HCT116 (cell line): Measurements from ENCODE around the gene HOXA13. TPM values are rescaled to one million over a fixed set of nuclear protein-coding genes. Genes with fewer than 3 reads are reported as not detected.

ENCODE experiments used
- ATAC-seq: fragments of 200-7000 bp; cut with Tn5 transposase; 2 replicates; pipeline ENCODE4 v1.9.1; 2020; ENCODE audit warnings: mild to moderate bottlenecking, moderate library complexity
- BruUV-seq: library from RNA; stranded (reverse); fragments of 400-500 nt; replicated peaks from 2 replicates; lab custom pipeline; 2021; lab: Mats Ljungman, UMichigan
- CTCF ChIA-PET: fragments of 300-600 bp; sonication (Branson Sonifier 250); formaldehyde crosslinking; loops from one replicate; lab custom pipeline; 2021; ENCODE audit warnings: antibody characterized with exemption; lab: Charles Lee
- POLR2A ChIA-PET: fragments of 300-600, 350-600 bp; sonication (Branson Sonifier 250); formaldehyde crosslinking; loops from one replicate; lab custom pipeline; 2021; ENCODE audit warnings: antibody characterized with exemption; lab: Charles Lee
- RAD21 ChIA-PET, 2 experiments: fragments of 300-600 bp; sonication (Branson Sonifier 250); formaldehyde crosslinking; loops; one replicate each; lab custom pipeline; 2023; ENCODE audit warnings: low total read pairs in 2 of 2; ENCODE audit not compliant: uncharacterized antibody in 2 of 2, unreplicated experiment in 2 of 2, low non-redundant PET in 1 of 2; lab: Charles Lee
- DNase-seq: peaks from one replicate; pipeline ENCODE4 v3.0.0-alpha.2; 2010; ENCODE audit warnings: low read depth, low spot score
- H2AFZ ChIP-seq: fragments of 200-600 bp; shearing (Covaris generic), sonication (generic); 2 replicates; pipeline ENCODE4 v1.6.1; 2017; ENCODE audit warnings: low read depth, mixed run types, mixed read lengths, antibody characterized with exemption, low read length; ENCODE audit not compliant: poor library complexity, severe bottlenecking
- H3K27ac ChIP-seq: 2 replicates; pipeline ENCODE4 v1.5.1; 2012; ENCODE audit warnings: low read depth, low read length
- H3K27me3 ChIP-seq: fragments of 200-600 bp; sonication (generic); 2 replicates; pipeline ENCODE4 v1.6.1; 2016; ENCODE audit warnings: mixed run types, low read length, mixed read lengths; ENCODE audit not compliant: insufficient read depth
- H3K36me3 ChIP-seq, 2 experiments: fragments of 200-500 bp in 1 of 2; fragments of 200-600 bp in 1 of 2; sonication (Bioruptor generic) in 1 of 2; sonication (generic) in 1 of 2; 2 replicates each; pipeline versions ENCODE4 v1.5.1 to v1.6.1; 2014 to 2016; ENCODE audit warnings: low read length in 2 of 2, inconsistent platforms in 1 of 2, mixed read lengths in 1 of 2, mixed run types in 1 of 2; ENCODE audit not compliant: insufficient read depth in 2 of 2, control insufficient read depth in 1 of 2
- H3K4me1 ChIP-seq, 2 experiments: fragments of 200-600 bp in 1 of 2; sonication (generic) in 1 of 2; 2 replicates each; pipeline versions ENCODE4 v1.5.1 to v1.6.1; 2012 to 2017; ENCODE audit warnings: low read length in 2 of 2, inconsistent platforms in 1 of 2, mild to moderate bottlenecking in 1 of 2, mixed read lengths in 1 of 2, mixed run types in 1 of 2, moderate library complexity in 1 of 2; ENCODE audit not compliant: insufficient read depth in 2 of 2, control insufficient read depth in 1 of 2
- H3K4me2 ChIP-seq: fragments of 200-600 bp; sonication (generic); 2 replicates; pipeline ENCODE4 v1.6.1; 2017; ENCODE audit warnings: mixed run types, low read length, mixed read lengths
- H3K4me3 ChIP-seq, 2 experiments: fragments of 200-600 bp in 1 of 2; sonication (generic) in 1 of 2; replicated peaks in 1 of 2; 2 replicates each; pipeline ENCODE4 v1.5.1; 2011 to 2016; ENCODE audit warnings: low read length in 2 of 2, control low read depth in 1 of 2, low read depth in 1 of 2, mild to moderate bottlenecking in 1 of 2, mixed read lengths in 1 of 2, mixed run types in 1 of 2
- H3K79me2 ChIP-seq: fragments of 200-600 bp; sonication (generic); 2 replicates; pipeline ENCODE4 v1.6.1; 2017; ENCODE audit warnings: mild to moderate bottlenecking, mixed run types, low read length, moderate library complexity, mixed read lengths; ENCODE audit not compliant: insufficient read depth
- H3K9ac ChIP-seq: fragments of 200-600 bp; sonication (generic); 2 replicates; pipeline ENCODE4 v1.6.1; 2016; ENCODE audit warnings: low read length, mixed read lengths
- H3K9me2 ChIP-seq: fragments of 200-600 bp; sonication (generic), shearing (Covaris generic); 2 replicates; pipeline ENCODE4 v1.6.1; 2017; ENCODE audit warnings: mixed run types, mild to moderate bottlenecking, moderate library complexity; ENCODE audit not compliant: insufficient read depth
- H3K9me3 ChIP-seq, 2 experiments: fragments of 200-500 bp in 1 of 2; fragments of 200-600 bp in 1 of 2; sonication (Bioruptor generic) in 1 of 2; sonication (generic) in 1 of 2; 2 replicates each; pipeline ENCODE4 v1.6.1; 2014 to 2017; ENCODE audit warnings: low read length in 2 of 2, mixed read lengths in 2 of 2, inconsistent platforms in 1 of 2, low read depth in 1 of 2, mild to moderate bottlenecking in 1 of 2, mixed run types in 1 of 2, moderate library complexity in 1 of 2; ENCODE audit not compliant: control insufficient read depth in 1 of 2, insufficient read depth in 1 of 2
- H4K20me1 ChIP-seq: fragments of 200-600 bp; sonication (generic), shearing (Covaris generic); 2 replicates; pipeline ENCODE4 v1.6.1; 2017; ENCODE audit warnings: mixed run types, mild to moderate bottlenecking, moderate library complexity; ENCODE audit not compliant: insufficient read depth
- CBX3 ChIP-seq: IDR thresholded peaks from 2 replicates; pipeline ENCODE4 v1.6.1; 2012; ENCODE audit warnings: low read depth
- CEBPB ChIP-seq: IDR thresholded peaks from 2 replicates; pipeline ENCODE4 v1.6.1; 2012; ENCODE audit warnings: low read depth
- EGR1 ChIP-seq: IDR thresholded peaks from 2 replicates; pipeline ENCODE4 v1.6.1; 2012; ENCODE audit warnings: low read depth
- ELF1 ChIP-seq: IDR thresholded peaks from 2 replicates; pipeline ENCODE4 v1.6.1; 2012; ENCODE audit warnings: low read depth, borderline replicate concordance
- EZH2 ChIP-seq: fragments of 200-600 bp; sonication (generic); IDR thresholded peaks from 2 replicates; pipeline ENCODE4 v1.6.1; 2017; ENCODE audit warnings: antibody characterized with exemption, mixed run types
- EZH2phosphoT487 ChIP-seq: fragments of 200-600 bp; IDR thresholded peaks from 2 replicates; pipeline ENCODE4 v1.6.1; 2018; ENCODE audit warnings: antibody characterized with exemption, borderline replicate concordance
- JUND ChIP-seq: IDR thresholded peaks from 2 replicates; pipeline ENCODE4 v1.6.1; 2012
- POLR2A ChIP-seq: IDR thresholded peaks from 2 replicates; pipeline ENCODE4 v1.7.0; 2011; ENCODE audit warnings: borderline replicate concordance; ENCODE audit not compliant: insufficient read depth, insufficient read length; ENCODE audit errors: extremely low read depth
- POLR2AphosphoS5 ChIP-seq: IDR thresholded peaks from 2 replicates; pipeline ENCODE4 v1.6.1; 2011; ENCODE audit warnings: mild to moderate bottlenecking, low read depth, low read length, moderate library complexity
- SIN3A ChIP-seq: IDR thresholded peaks from 2 replicates; pipeline ENCODE4 v1.6.1; 2012; ENCODE audit warnings: low read depth
- TCF7L2 ChIP-seq: IDR thresholded peaks from 2 replicates; pipeline ENCODE4 v1.7.0; 2011; ENCODE audit warnings: borderline replicate concordance, inconsistent platforms; ENCODE audit not compliant: insufficient read depth, insufficient read length; ENCODE audit errors: extremely low read depth
- YY1 ChIP-seq: IDR thresholded peaks from 2 replicates; pipeline ENCODE4 v1.6.1; 2011; ENCODE audit warnings: low read length, low read depth, moderate library complexity, mild to moderate bottlenecking; ENCODE audit not compliant: insufficient replicate concordance; ENCODE audit errors: extremely low read depth
- ZNF274 ChIP-seq: fragments of 200-500 bp; sonication (Bioruptor generic); IDR thresholded peaks from 2 replicates; pipeline ENCODE4 v1.6.1; 2014; ENCODE audit warnings: mild to moderate bottlenecking, low read depth, low read length, inconsistent platforms
- intact Hi-C: fragments of 100-400 bp; cut with micrococcal nuclease; formaldehyde crosslinking; loops from 2 replicates; pipeline ENCODE4 v1.10.0; 2022
- total RNA-seq: library from RNA; stranded (reverse); gene quantifications from one replicate; pipeline ENCODE4 v1.2.1, GENCODE V29; 2021; ENCODE audit not compliant: unreplicated experiment
- TF ChIP-seq, protein P1 (sequence below): IDR thresholded peaks from 2 replicates; pipeline ENCODE4 v1.6.1; 2011; ENCODE audit warnings: mild to moderate bottlenecking, low read length, moderate library complexity; ENCODE audit not compliant: insufficient replicate concordance; ENCODE audit errors: extremely low read depth
- TF ChIP-seq, protein P2 (sequence below): IDR thresholded peaks from 2 replicates; pipeline ENCODE4 v1.6.1; 2012; ENCODE audit warnings: low read depth
- TF ChIP-seq, protein P3 (sequence below), 3 experiments: fragments of 200-600 bp in 1 of 3; sonication (generic) in 1 of 3; IDR thresholded peaks in 2 of 3; conservative IDR thresholded peaks in 1 of 3; 2 replicates each; pipeline ENCODE4 v1.5.1; 2012 to 2017; ENCODE audit warnings: low read depth in 2 of 3, low read length in 2 of 3, antibody characterized with exemption in 1 of 3, borderline replicate concordance in 1 of 3, control low read depth in 1 of 3, mild to moderate bottlenecking in 1 of 3, mixed read lengths in 1 of 3, mixed run types in 1 of 3, moderate library complexity in 1 of 3; ENCODE audit not compliant: insufficient read depth in 1 of 3
- TF ChIP-seq, protein P4 (sequence below): IDR thresholded peaks from 2 replicates; pipeline ENCODE4 v1.6.1; 2012

Gene HOXA13
- total RNA-seq, 1 experiment from 2014 or later, result 3.6 TPM

DNA sequence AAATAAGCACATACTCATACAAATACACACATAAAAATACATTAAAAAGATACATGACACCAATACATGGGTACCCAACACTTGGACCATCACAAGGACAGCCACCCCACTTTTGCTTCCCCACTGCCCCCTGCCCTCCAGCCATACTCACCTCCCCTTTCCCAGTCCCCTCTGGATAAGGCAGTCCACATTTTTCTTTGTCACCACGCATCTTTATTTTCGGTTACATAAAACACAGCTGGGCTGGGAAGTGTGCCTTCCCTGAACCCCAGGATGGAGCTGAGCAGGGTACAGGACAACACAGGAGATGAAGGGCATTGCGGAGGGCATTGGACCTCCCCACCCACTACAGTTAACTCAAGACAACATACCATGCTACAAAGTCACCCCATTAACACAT, 46.4 kb downstream of the HOXA13 start:
- Histone ChIP-seq H3K9me3 (no peaks in the 10 kb centered on the region), H2AFZ (no peak overlapping the region), H3K79me2 (peaks cover 44% of the 10 kb centered on the region), H3K36me3 (no peaks in the 10 kb centered on the region), H3K27me3 (no peaks in the 10 kb centered on the region), H3K9ac (no peak overlapping the region), H4K20me1 (no peaks in the 10 kb centered on the region), H3K4me2 (no peak overlapping the region; the same call in 1 of the 2 replicates), H3K4me3 (no peak overlapping the region), H3K9me2 (no peaks in the 10 kb centered on the region), H3K27ac (no peak overlapping the region), H3K4me1 (peaks cover 23 to 66% of the 10 kb centered on the region in 2 experiments)
- ChIA-PET POLR2A (no interaction called here), RAD21 (no interaction called here), CTCF (interaction anchor here (1.6 kb wide), 1 partner anchor 9 kb away, joined by 6 read pairs; no protein-coding TSS in a partner anchor)
- TF ChIP-seq POLR2A (no peak), EZH2phosphoT487 (no peak), POLR2AphosphoS5 (no peak), TCF7L2 (no peak), JUND (no peak), ELF1 (no peak), YY1 (no peak), ZNF274 (no peak), EZH2 (no peak), SIN3A (no peak), CBX3 (no peak), CEBPB (no peak), EGR1 (no peak)
- TF ChIP-seq, protein P1, sequence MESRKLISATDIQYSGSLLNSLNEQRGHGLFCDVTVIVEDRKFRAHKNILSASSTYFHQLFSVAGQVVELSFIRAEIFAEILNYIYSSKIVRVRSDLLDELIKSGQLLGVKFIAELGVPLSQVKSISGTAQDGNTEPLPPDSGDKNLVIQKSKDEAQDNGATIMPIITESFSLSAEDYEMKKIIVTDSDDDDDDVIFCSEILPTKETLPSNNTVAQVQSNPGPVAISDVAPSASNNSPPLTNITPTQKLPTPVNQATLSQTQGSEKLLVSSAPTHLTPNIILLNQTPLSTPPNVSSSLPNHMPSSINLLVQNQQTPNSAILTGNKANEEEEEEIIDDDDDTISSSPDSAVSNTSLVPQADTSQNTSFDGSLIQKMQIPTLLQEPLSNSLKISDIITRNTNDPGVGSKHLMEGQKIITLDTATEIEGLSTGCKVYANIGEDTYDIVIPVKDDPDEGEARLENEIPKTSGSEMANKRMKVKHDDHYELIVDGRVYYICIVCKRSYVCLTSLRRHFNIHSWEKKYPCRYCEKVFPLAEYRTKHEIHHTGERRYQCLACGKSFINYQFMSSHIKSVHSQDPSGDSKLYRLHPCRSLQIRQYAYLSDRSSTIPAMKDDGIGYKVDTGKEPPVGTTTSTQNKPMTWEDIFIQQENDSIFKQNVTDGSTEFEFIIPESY, result no peak
- TF ChIP-seq, protein P2, sequence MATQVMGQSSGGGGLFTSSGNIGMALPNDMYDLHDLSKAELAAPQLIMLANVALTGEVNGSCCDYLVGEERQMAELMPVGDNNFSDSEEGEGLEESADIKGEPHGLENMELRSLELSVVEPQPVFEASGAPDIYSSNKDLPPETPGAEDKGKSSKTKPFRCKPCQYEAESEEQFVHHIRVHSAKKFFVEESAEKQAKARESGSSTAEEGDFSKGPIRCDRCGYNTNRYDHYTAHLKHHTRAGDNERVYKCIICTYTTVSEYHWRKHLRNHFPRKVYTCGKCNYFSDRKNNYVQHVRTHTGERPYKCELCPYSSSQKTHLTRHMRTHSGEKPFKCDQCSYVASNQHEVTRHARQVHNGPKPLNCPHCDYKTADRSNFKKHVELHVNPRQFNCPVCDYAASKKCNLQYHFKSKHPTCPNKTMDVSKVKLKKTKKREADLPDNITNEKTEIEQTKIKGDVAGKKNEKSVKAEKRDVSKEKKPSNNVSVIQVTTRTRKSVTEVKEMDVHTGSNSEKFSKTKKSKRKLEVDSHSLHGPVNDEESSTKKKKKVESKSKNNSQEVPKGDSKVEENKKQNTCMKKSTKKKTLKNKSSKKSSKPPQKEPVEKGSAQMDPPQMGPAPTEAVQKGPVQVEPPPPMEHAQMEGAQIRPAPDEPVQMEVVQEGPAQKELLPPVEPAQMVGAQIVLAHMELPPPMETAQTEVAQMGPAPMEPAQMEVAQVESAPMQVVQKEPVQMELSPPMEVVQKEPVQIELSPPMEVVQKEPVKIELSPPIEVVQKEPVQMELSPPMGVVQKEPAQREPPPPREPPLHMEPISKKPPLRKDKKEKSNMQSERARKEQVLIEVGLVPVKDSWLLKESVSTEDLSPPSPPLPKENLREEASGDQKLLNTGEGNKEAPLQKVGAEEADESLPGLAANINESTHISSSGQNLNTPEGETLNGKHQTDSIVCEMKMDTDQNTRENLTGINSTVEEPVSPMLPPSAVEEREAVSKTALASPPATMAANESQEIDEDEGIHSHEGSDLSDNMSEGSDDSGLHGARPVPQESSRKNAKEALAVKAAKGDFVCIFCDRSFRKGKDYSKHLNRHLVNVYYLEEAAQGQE, result no peak
- TF ChIP-seq, protein P3, sequence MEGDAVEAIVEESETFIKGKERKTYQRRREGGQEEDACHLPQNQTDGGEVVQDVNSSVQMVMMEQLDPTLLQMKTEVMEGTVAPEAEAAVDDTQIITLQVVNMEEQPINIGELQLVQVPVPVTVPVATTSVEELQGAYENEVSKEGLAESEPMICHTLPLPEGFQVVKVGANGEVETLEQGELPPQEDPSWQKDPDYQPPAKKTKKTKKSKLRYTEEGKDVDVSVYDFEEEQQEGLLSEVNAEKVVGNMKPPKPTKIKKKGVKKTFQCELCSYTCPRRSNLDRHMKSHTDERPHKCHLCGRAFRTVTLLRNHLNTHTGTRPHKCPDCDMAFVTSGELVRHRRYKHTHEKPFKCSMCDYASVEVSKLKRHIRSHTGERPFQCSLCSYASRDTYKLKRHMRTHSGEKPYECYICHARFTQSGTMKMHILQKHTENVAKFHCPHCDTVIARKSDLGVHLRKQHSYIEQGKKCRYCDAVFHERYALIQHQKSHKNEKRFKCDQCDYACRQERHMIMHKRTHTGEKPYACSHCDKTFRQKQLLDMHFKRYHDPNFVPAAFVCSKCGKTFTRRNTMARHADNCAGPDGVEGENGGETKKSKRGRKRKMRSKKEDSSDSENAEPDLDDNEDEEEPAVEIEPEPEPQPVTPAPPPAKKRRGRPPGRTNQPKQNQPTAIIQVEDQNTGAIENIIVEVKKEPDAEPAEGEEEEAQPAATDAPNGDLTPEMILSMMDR (IDR thresholded peaks at IDR 0.05 in 2 of 3, conservative IDR thresholded peaks at IDR 0.05 in 1 of 3; ENCODE audit: borderline replicate concordance in 1 of 3, insufficient read depth in 1 of 3, low read depth in 2 of 3, low read length in 2 of 3), result no peak
- TF ChIP-seq, protein P4, sequence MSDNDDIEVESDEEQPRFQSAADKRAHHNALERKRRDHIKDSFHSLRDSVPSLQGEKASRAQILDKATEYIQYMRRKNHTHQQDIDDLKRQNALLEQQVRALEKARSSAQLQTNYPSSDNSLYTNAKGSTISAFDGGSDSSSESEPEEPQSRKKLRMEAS, result no peak
- ATAC-seq, result no peak
- intact Hi-C loops, result loop anchor here (5.0 kb wide), 1 partner anchor 301 kb away; no protein-coding TSS in a partner anchor
- BruUV-seq, result no TSS peak
- DNase-seq, result no peak
